Endothelial cell (in vitro differentiated cells): ENCODE measurements around the gene MAP4K1. TPM values are rescaled to one million over a fixed set of nuclear protein-coding genes. Genes with fewer than 3 reads are reported as not detected.
"Not testable (repeated sequence)": the region's sequence is repeated elsewhere in the genome, so short reads cannot be mapped to it uniquely, and the experiment has no call there.

ENCODE experiments used
- DNase-seq: peaks from one replicate; pipeline ENCODE4 v3.0.0; 2021; ENCODE audit warnings: low spot score
- H3K27ac Mint-ChIP-seq: one replicate; pipeline ENCODE4 v1.8.0; 2021; ENCODE audit warnings: mixed read lengths, inconsistent platforms; ENCODE audit not compliant: unreplicated experiment
- H3K27me3 Mint-ChIP-seq: one replicate; pipeline ENCODE4 v1.8.0; 2021; ENCODE audit warnings: mild to moderate bottlenecking, moderate library complexity, mixed read lengths, inconsistent platforms; ENCODE audit not compliant: unreplicated experiment
- H3K36me3 Mint-ChIP-seq: one replicate; pipeline ENCODE4 v1.8.0; 2021; ENCODE audit warnings: mild to moderate bottlenecking, low read depth, mixed read lengths, inconsistent platforms; ENCODE audit not compliant: unreplicated experiment
- H3K4me1 Mint-ChIP-seq: one replicate; pipeline ENCODE4 v1.8.0; 2021; ENCODE audit warnings: mild to moderate bottlenecking, mixed read lengths, inconsistent platforms; ENCODE audit not compliant: unreplicated experiment
- H3K4me3 Mint-ChIP-seq: one replicate; pipeline ENCODE4 v1.8.0; 2021; ENCODE audit warnings: mild to moderate bottlenecking, mixed read lengths, inconsistent platforms; ENCODE audit not compliant: unreplicated experiment
- H3K9me3 Mint-ChIP-seq: one replicate; pipeline ENCODE4 v1.8.0; 2021; ENCODE audit warnings: mixed read lengths, inconsistent platforms; ENCODE audit not compliant: unreplicated experiment
- CTCF ChIP-seq: fragments of 200-600 bp; sonication (generic); IDR thresholded peaks from one replicate; pipeline ENCODE4 v1.5.0; 2021; ENCODE audit warnings: antibody characterized with exemption; ENCODE audit not compliant: unreplicated experiment
- total RNA-seq: library from RNA; stranded (reverse); fragmentation: NEBNext Ultra II Directional; extraction: Animal tissue kit (Norgen Biotek cat#: 25700); gene quantifications from one replicate; pipeline ENCODE4 v1.2.1, GENCODE V29; 2021; ENCODE audit not compliant: unreplicated experiment

Gene MAP4K1
- total RNA-seq, 1 donor from 2014 or later, result 7.5 TPM

DNA sequence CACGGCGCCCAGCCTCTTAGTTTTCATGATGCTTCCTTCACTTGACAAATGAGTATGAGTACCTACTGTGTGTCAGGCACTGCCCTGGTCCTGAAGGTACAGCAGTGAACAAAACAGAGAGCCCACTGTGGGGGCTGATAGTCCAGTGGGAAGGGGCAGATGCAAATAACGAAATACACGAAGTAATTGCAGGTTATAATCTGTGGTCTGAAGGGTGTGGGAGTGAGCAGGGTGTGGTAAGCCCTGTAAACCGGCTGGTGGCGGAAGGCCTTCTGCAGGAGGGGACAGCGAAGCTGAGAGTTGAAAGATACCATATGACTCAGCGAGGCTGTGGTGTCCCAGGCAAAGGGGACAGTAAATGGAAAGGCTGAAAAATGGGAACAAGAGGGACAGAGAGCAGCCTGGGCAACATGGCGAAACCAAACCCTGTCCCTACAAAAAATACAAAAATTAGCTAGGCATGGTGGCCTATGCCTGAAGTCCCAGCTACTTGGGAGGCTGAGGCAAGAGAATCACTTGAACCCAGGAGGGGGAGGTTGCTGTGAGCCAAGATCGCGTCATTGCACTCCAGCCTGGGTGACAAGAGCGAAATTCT is 60.5 kb downstream of the MAP4K1 start:
- no peak for DNase-seq
- TF ChIP-seq CTCF, result no peak
- Mint-ChIP-seq H3K9me3 (no peaks in the 10 kb centered on the region), H3K36me3 (peaks cover 7% of the 10 kb centered on the region), H3K4me1 (no peaks in the 10 kb centered on the region), H3K4me3 (no peak overlapping the region), H3K27me3 (peaks cover 1% of the 10 kb centered on the region), H3K27ac (no peak overlapping the region)

DNA sequence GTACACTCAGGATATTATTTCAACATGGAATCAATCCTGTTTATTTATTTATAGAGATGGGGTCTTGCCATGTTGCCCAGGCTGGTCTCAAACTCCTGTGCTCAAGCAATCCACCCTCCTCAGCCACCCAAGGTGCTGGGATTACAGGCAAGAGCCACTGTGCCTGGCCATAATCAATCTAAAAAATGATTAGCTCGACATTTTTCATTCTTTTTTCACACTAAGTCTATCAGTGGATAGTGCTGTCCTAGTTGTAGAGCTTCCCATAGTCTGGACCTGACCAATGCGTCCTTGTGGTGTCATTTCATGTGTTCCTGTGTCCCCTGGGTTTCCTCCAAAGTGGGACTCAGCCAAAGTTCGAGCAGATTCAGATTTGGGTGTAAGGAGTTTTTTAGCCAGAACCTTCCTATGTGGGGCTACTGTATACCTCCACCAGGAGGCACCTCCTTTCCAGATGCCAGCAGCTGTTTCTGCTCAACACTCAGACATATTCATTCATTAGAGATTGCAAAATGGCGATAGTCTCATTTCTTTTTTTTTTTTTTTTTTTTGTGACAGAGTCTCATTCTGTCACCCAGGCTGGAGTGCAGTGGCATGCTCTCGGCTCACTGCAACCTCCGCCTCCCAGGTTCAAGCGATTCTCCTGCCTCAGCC is 61.1 kb downstream of the MAP4K1 start:
- no peaks in the 10 kb centered on the region for H3K4me1 Mint-ChIP-seq
- H3K36me3 Mint-ChIP-seq, result peaks cover 2% of the 10 kb centered on the region
- no peak for DNase-seq
- no peaks in the 10 kb centered on the region for H3K9me3 Mint-ChIP-seq
- no peak overlapping the region for H3K27ac Mint-ChIP-seq
- no peak for TF ChIP-seq CTCF
- no peak overlapping the region for H3K4me3 Mint-ChIP-seq
- no peaks in the 10 kb centered on the region for H3K27me3 Mint-ChIP-seq

DNA sequence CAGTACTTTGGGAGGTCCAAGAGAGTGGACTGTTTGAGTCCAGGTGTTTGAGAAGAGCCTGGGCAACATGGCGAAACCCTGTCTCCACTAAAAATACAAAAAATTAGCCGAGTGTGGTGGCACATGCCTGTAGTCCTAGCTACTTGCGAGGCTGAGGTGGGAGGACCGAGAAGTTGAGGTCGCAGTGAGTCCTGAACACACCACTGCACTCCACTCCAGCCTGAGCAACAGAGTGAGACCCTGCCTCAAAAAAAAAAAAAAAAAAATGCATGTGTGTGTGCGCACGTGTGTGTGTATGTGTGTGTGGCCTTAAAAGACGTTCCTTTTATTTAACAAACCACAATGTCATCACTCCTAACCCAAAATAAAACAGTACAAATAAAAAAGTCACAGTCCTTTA is 62.6 kb downstream of the MAP4K1 start:
- Mint-ChIP-seq H3K27ac (no peak overlapping the region), H3K4me1 (no peaks in the 10 kb centered on the region), H3K36me3 (peaks cover 4% of the 10 kb centered on the region), H3K9me3 (no peaks in the 10 kb centered on the region), H3K4me3 (no peak overlapping the region), H3K27me3 (no peaks in the 10 kb centered on the region)
- DNase-seq, result no peak
- TF ChIP-seq CTCF, result no peak

DNA sequence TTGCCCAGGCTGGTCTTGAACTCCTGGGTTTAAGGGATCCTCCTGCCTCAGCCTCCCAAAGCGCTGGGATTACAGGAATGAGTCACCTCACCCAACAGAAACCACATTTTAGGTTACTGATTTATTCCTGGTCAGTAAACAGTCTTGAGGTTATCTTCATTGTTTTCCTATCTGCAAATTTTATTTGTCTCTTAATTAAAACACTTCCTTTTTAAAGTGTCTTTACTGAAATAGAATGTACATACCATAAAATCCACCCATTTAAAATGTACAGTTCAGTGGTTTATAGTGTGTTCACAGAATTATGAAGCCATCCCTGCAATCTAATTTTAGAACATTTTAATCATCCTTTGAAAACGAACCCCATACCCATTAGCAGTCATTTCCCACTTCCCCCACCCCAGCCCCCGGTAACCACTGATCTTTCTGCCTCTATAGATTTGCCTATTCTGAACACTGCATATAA is 63.0 kb downstream of the MAP4K1 start:
- no peak for DNase-seq
- H3K27me3 Mint-ChIP-seq, result no peaks in the 10 kb centered on the region
- H3K27ac Mint-ChIP-seq, result no peak overlapping the region
- H3K36me3 Mint-ChIP-seq, result peaks cover 4% of the 10 kb centered on the region
- H3K9me3 Mint-ChIP-seq, result no peaks in the 10 kb centered on the region
- no peak for TF ChIP-seq CTCF
- H3K4me3 Mint-ChIP-seq, result no peak overlapping the region
- no peaks in the 10 kb centered on the region for H3K4me1 Mint-ChIP-seq

DNA sequence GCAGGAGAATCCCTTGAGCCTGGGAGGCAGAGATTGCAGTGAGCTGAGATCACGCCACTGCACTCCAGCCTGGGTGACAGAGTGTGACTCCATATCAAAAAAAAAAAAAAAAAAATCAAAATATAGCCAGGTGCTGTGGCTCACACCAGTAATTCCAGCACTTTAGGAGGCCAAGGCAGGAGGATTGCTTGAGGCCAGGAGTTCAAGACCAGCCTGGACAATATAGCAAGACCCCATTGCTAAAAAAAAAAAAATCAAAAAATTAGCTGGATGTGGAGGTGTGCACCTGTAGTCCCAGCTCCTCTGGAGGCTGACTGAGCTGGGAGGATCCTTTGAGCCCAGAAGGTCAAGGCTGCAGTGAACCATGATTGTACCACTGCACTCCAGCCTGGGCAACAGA is 64.5 kb downstream of the MAP4K1 start:
- not testable (repeated sequence) for DNase-seq, H3K4me3 Mint-ChIP-seq, H3K27me3 Mint-ChIP-seq, H3K9me3 Mint-ChIP-seq, H3K27ac Mint-ChIP-seq, H3K4me1 Mint-ChIP-seq, H3K36me3 Mint-ChIP-seq
